HL-60 (cell line): Measurements from ENCODE around the gene PGLYRP1.

Experiments
- GABPA ChIP-seq: IDR thresholded peaks from 2 replicates; pipeline ENCODE4 v1.6.1; 2012; ENCODE audit warnings: low read depth
- POLR2AphosphoS5 ChIP-seq: IDR thresholded peaks from 2 replicates; pipeline ENCODE4 v1.6.1; 2012; ENCODE audit warnings: low read depth
- SPI1 ChIP-seq: IDR thresholded peaks from 2 replicates; pipeline ENCODE4 v1.6.1; 2012; ENCODE audit warnings: low read depth, mild to moderate bottlenecking, borderline replicate concordance
- TF ChIP-seq, protein P1 (sequence below): IDR thresholded peaks from one replicate; pipeline ENCODE4 v1.5.1; 2011; ENCODE audit warnings: low read length, control low read depth, inconsistent platforms; ENCODE audit not compliant: insufficient read depth
- TF ChIP-seq, protein P2 (sequence below): IDR thresholded peaks from 2 replicates; pipeline ENCODE4 v1.6.1; 2012; ENCODE audit warnings: low read depth; ENCODE audit not compliant: insufficient replicate concordance

DNA sequence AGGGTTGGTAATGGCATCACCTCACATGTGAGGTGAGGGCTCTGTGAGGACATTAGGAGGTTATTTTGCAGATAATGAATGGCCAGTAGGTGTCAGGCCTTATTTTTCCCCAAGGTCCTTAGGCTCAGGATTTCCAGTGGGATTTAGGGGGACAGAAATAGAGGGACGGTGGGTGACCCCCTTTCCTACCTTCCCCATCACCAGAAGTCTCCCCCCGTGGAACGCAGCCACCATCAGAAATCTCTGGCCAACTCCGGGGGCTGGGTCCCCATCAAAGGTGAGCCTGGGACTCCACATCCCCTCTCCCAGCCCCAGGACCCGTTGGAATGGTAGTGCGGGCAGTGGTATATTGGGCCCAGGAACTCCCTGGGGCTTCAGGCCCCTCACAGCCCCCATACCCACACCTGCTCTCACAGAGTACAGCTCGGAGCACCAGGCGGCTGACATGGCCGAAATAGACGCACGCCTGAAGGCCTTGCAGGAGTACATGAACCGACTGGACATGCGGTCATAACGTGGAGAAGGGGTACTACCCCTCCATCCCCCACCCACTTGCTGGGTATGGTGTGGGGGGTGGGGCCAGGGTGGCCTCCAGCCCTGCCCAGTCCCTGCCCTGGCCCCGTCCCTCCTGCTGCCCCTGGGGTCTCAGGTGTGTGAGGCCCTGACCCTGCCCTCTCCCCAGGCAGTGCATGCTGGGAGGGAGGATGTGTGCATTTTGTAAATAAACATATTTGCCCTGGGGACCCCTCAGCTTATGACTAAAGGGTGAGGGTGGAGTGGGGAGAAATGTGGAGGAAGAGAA is 4.8 kb downstream of the PGLYRP1 start:
- TF ChIP-seq, protein P1, sequence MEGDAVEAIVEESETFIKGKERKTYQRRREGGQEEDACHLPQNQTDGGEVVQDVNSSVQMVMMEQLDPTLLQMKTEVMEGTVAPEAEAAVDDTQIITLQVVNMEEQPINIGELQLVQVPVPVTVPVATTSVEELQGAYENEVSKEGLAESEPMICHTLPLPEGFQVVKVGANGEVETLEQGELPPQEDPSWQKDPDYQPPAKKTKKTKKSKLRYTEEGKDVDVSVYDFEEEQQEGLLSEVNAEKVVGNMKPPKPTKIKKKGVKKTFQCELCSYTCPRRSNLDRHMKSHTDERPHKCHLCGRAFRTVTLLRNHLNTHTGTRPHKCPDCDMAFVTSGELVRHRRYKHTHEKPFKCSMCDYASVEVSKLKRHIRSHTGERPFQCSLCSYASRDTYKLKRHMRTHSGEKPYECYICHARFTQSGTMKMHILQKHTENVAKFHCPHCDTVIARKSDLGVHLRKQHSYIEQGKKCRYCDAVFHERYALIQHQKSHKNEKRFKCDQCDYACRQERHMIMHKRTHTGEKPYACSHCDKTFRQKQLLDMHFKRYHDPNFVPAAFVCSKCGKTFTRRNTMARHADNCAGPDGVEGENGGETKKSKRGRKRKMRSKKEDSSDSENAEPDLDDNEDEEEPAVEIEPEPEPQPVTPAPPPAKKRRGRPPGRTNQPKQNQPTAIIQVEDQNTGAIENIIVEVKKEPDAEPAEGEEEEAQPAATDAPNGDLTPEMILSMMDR = no peak
- TF ChIP-seq, protein P2, sequence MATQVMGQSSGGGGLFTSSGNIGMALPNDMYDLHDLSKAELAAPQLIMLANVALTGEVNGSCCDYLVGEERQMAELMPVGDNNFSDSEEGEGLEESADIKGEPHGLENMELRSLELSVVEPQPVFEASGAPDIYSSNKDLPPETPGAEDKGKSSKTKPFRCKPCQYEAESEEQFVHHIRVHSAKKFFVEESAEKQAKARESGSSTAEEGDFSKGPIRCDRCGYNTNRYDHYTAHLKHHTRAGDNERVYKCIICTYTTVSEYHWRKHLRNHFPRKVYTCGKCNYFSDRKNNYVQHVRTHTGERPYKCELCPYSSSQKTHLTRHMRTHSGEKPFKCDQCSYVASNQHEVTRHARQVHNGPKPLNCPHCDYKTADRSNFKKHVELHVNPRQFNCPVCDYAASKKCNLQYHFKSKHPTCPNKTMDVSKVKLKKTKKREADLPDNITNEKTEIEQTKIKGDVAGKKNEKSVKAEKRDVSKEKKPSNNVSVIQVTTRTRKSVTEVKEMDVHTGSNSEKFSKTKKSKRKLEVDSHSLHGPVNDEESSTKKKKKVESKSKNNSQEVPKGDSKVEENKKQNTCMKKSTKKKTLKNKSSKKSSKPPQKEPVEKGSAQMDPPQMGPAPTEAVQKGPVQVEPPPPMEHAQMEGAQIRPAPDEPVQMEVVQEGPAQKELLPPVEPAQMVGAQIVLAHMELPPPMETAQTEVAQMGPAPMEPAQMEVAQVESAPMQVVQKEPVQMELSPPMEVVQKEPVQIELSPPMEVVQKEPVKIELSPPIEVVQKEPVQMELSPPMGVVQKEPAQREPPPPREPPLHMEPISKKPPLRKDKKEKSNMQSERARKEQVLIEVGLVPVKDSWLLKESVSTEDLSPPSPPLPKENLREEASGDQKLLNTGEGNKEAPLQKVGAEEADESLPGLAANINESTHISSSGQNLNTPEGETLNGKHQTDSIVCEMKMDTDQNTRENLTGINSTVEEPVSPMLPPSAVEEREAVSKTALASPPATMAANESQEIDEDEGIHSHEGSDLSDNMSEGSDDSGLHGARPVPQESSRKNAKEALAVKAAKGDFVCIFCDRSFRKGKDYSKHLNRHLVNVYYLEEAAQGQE = no peak
- no peak for TF ChIP-seq GABPA
- no peak for TF ChIP-seq POLR2AphosphoS5
- TF ChIP-seq SPI1 = no peak
